SK-N-SH (cell line): Measurements from ENCODE around the gene ZNF777.

ENCODE experiments used
- FOXM1 ChIP-seq: IDR thresholded peaks from 2 replicates; pipeline ENCODE4 v1.4.0; 2012; ENCODE audit warnings: low read depth, mild to moderate bottlenecking
- YY1 ChIP-seq: IDR thresholded peaks from 2 replicates; pipeline ENCODE4 v1.4.0; 2012; ENCODE audit warnings: low read depth, mild to moderate bottlenecking
- TF ChIP-seq, protein P1 (sequence below): fragments of 200-600 bp; sonication (generic); IDR thresholded peaks from 2 replicates; pipeline ENCODE4 v1.6.1; 2017; ENCODE audit warnings: antibody characterized with exemption, mild to moderate bottlenecking, moderate library complexity

DNA sequence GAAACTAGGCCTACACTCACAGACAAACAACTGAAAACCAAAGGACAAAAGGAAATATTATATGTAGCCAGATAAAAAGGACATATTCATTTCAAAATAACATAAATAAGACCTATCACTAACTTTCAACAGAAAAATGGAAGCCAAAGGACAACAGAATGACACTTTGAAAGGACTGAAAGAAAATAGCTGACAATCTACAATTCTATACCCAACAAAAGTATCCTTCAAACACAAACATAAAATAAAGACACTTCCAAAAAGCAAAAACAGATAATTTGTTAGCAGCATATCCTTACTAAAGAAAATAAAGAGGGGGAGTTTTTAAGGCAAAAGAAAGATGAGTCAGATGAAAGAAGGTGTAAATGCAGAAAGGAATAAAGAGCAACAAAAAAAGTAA is 44.7 kb upstream of the ZNF777 start:
- TF ChIP-seq YY1 = no peak
- TF ChIP-seq, protein P1, sequence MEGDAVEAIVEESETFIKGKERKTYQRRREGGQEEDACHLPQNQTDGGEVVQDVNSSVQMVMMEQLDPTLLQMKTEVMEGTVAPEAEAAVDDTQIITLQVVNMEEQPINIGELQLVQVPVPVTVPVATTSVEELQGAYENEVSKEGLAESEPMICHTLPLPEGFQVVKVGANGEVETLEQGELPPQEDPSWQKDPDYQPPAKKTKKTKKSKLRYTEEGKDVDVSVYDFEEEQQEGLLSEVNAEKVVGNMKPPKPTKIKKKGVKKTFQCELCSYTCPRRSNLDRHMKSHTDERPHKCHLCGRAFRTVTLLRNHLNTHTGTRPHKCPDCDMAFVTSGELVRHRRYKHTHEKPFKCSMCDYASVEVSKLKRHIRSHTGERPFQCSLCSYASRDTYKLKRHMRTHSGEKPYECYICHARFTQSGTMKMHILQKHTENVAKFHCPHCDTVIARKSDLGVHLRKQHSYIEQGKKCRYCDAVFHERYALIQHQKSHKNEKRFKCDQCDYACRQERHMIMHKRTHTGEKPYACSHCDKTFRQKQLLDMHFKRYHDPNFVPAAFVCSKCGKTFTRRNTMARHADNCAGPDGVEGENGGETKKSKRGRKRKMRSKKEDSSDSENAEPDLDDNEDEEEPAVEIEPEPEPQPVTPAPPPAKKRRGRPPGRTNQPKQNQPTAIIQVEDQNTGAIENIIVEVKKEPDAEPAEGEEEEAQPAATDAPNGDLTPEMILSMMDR = no peak
- no peak for TF ChIP-seq FOXM1
